CD4-positive, alpha-beta T cell treated with Interleukin-12 subunit alpha and Interleukin-12 subunit beta, for 1 hour (primary cell): ENCODE results near the gene MUC2.

Source experiments
- DNase-seq: peaks from one replicate; pipeline ENCODE4 v3.0.0-alpha.2; 2020

MUC2 gene

GRCh38 chr11:1089738-1090599 lies 15.3 kb downstream of the MUC2 start:
- DNase-seq = no peak

- DNase-seq = no peak
Observed at GRCh38 chr11:1090600-1091331, 16.1 kb downstream of the MUC2 start.

- no peak for DNase-seq
Observed at GRCh38 chr11:1091332-1092083, 16.8 kb downstream of the MUC2 start.

- no peak for DNase-seq
Observed at GRCh38 chr11:1092145-1092670, 17.5 kb downstream of the MUC2 start.

GRCh38 chr11:1092919-1093318 lies 18.2 kb downstream of the MUC2 start:
- no peak for DNase-seq

- no peak for DNase-seq
Observed at GRCh38 chr11:1099519-1100355, 25.1 kb downstream of the MUC2 start.

- no peak for DNase-seq
Observed at GRCh38 chr11:1100417-1101245, 26.0 kb downstream of the MUC2 start.

GRCh38 chr11:1101318-1102089 lies 26.8 kb downstream of the MUC2 start:
- DNase-seq = no peak

GRCh38 chr11:1102221-1102971 lies 27.7 kb downstream of the MUC2 start:
- no peak for DNase-seq

- DNase-seq = no peak
Observed at GRCh38 chr11:1102996-1103395, 28.3 kb downstream of the MUC2 start.

GRCh38 chr11:1103401-1104360 lies 29.0 kb downstream of the MUC2 start:
- DNase-seq = no peak

- no peak for DNase-seq
Observed at GRCh38 chr11:1104411-1105182, 29.9 kb downstream of the MUC2 start.

GRCh38 chr11:1105183-1105565 lies 30.5 kb downstream of the MUC2 start:
- no peak for DNase-seq

GRCh38 chr11:1106387-1106786 lies 31.7 kb downstream of the MUC2 start:
- DNase-seq = no peak

- no peak for DNase-seq
Observed at GRCh38 chr11:1107316-1108245, 32.9 kb downstream of the MUC2 start.

- no peak for DNase-seq
Observed at GRCh38 chr11:1108246-1108900, 33.7 kb downstream of the MUC2 start.
